ENCODE data around the gene NOS1AP. TPM values are rescaled to one million over a fixed set of nuclear protein-coding genes. Genes with fewer than 3 reads are reported as not detected.

The NOS1AP gene
- total RNA-seq, 1 donor from 2014 or later: 4.5 TPM

DNA sequence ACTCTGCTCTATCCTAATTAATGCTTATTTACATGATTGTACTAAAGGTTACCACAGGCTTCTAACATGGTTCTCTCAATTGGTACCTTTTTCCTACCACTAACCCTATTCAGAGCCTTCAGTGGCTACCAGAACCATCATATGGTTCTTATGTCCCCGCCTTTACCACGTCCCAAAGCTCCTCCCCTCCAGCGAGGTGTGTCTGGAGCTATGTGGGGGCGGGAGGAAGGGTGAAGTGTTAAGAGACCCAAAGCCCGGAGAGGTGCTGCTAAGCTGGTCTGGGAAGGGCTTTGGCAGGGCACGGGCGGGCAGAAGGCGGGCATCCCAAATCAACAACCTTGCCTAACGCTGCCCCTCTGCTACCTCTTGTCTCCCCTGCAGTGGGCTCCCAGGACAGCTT is 297.2 kb downstream of the NOS1AP start:
- DNase-seq (ENCODE audit: low spot score): no peak
- H3K27ac Mint-ChIP-seq (ENCODE audit: unreplicated experiment): no peak overlapping the region
- H3K4me3 Mint-ChIP-seq (ENCODE audit: unreplicated experiment): no peak overlapping the region
- H3K9me3 Mint-ChIP-seq (ENCODE audit: low read depth): no peaks in the 10 kb centered on the region
- no peaks in the 10 kb centered on the region for H3K27me3 Mint-ChIP-seq (ENCODE audit: low read depth)
- peaks cover 6% of the 10 kb centered on the region for H3K4me1 Mint-ChIP-seq (ENCODE audit: low read depth)
- TF ChIP-seq, protein P1, sequence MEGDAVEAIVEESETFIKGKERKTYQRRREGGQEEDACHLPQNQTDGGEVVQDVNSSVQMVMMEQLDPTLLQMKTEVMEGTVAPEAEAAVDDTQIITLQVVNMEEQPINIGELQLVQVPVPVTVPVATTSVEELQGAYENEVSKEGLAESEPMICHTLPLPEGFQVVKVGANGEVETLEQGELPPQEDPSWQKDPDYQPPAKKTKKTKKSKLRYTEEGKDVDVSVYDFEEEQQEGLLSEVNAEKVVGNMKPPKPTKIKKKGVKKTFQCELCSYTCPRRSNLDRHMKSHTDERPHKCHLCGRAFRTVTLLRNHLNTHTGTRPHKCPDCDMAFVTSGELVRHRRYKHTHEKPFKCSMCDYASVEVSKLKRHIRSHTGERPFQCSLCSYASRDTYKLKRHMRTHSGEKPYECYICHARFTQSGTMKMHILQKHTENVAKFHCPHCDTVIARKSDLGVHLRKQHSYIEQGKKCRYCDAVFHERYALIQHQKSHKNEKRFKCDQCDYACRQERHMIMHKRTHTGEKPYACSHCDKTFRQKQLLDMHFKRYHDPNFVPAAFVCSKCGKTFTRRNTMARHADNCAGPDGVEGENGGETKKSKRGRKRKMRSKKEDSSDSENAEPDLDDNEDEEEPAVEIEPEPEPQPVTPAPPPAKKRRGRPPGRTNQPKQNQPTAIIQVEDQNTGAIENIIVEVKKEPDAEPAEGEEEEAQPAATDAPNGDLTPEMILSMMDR (IDR thresholded peaks at IDR 0.05): no peak
- H3K36me3 Mint-ChIP-seq (ENCODE audit: low read depth): peaks cover 7% of the 10 kb centered on the region

DNA sequence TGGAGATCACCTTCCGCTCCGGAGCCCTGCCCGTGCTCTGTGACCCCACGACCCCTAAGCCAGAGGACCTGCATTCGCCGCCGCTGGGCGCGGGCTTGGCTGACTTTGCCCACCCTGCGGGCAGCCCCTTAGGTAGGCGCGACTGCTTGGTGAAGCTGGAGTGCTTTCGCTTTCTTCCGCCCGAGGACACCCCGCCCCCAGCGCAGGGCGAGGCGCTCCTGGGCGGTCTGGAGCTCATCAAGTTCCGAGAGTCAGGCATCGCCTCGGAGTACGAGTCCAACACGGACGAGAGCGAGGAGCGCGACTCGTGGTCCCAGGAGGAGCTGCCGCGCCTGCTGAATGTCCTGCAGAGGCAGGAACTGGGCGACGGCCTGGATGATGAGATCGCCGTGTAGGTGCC is 297.6 kb downstream of the NOS1AP start:
- TF ChIP-seq, protein P1 (IDR thresholded peaks at IDR 0.05): no peak
- H3K27ac Mint-ChIP-seq (ENCODE audit: unreplicated experiment): no peak overlapping the region
- H3K27me3 Mint-ChIP-seq (ENCODE audit: low read depth): no peaks in the 10 kb centered on the region
- DNase-seq (ENCODE audit: low spot score): no peak
- H3K4me3 Mint-ChIP-seq (ENCODE audit: unreplicated experiment): no peak overlapping the region
- peaks cover 7% of the 10 kb centered on the region for H3K36me3 Mint-ChIP-seq (ENCODE audit: low read depth)
- peaks cover 10% of the 10 kb centered on the region for H3K4me1 Mint-ChIP-seq (ENCODE audit: low read depth)
- H3K9me3 Mint-ChIP-seq (ENCODE audit: low read depth): no peaks in the 10 kb centered on the region

DNA sequence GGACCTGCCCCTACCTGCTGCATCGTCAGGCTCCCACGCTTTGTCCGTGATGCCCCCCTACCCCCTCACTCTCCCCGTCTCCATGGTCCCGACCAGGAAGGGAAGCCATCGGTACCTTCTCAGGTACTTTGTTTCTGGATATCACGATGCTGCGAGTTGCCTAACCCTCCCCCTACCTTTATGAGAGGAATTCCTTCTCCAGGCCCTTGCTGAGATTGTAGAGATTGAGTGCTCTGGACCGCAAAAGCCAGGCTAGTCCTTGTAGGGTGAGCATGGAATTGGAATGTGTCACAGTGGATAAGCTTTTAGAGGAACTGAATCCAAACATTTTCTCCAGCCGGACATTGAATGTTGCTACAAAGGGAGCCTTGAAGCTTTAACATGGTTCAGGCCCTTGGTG is 298.3 kb downstream of the NOS1AP start:
- H3K4me1 Mint-ChIP-seq (ENCODE audit: low read depth): peaks cover 14% of the 10 kb centered on the region
- peaks cover 7% of the 10 kb centered on the region for H3K36me3 Mint-ChIP-seq (ENCODE audit: low read depth)
- no peak for DNase-seq (ENCODE audit: low spot score)
- no peak overlapping the region for H3K27ac Mint-ChIP-seq (ENCODE audit: unreplicated experiment)
- H3K9me3 Mint-ChIP-seq (ENCODE audit: low read depth): no peaks in the 10 kb centered on the region
- H3K4me3 Mint-ChIP-seq (ENCODE audit: unreplicated experiment): no peak overlapping the region
- TF ChIP-seq, protein P1 (IDR thresholded peaks at IDR 0.05): no peak
- H3K27me3 Mint-ChIP-seq (ENCODE audit: low read depth): no peaks in the 10 kb centered on the region

DNA sequence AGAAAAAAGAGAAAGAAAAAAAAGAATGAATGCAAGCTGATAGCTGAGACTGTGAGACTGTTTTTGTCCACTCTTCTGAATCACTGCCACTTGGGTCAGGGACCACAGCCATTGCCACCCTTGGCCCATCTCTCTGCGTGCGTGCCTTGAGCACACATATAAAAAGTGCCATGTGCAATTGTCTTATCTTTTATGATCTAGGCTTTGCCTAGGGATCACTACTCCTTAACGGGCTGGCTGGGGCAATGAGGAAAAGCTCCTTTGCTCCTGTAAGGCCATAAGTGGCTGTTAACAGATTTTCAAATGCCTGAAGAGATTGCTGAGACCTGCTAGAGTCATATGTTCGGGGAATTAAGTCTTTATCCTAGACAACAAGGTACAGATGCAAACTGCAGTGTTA is 299.0 kb downstream of the NOS1AP start:
- H3K36me3 Mint-ChIP-seq (ENCODE audit: low read depth): peaks cover 4% of the 10 kb centered on the region

DNA sequence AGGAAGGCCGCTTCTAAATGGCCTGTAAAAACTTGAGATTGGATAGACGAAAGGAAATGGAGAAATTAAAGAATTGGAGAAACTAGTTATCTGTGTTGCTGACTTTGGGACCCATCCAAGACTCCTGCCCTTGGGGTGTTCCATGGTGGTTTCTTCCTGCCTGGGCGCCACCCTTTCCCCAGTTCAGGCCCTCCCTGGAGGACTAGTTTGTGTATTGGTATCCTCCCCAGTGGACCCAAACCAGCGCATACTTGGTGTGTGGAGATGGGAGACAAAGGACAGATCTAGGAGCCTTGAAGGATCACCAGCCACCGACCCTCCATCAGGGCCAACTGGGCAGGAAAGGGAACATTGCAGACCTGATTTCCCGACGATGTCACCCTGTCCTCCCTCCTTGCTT is 300.1 kb downstream of the NOS1AP start:
- TF ChIP-seq, protein P1 (IDR thresholded peaks at IDR 0.05): no peak
- peaks cover 4% of the 10 kb centered on the region for H3K36me3 Mint-ChIP-seq (ENCODE audit: low read depth)
- no peaks in the 10 kb centered on the region for H3K27me3 Mint-ChIP-seq (ENCODE audit: low read depth)
- no peak overlapping the region for H3K27ac Mint-ChIP-seq (ENCODE audit: unreplicated experiment)
- DNase-seq (ENCODE audit: low spot score): no peak
- peaks cover 19% of the 10 kb centered on the region for H3K4me1 Mint-ChIP-seq (ENCODE audit: low read depth)
- no peak overlapping the region for H3K4me3 Mint-ChIP-seq (ENCODE audit: unreplicated experiment)
- no peaks in the 10 kb centered on the region for H3K9me3 Mint-ChIP-seq (ENCODE audit: low read depth)

More for the DNA sequence above, 299.0 kb downstream of the NOS1AP start:
- no peak for DNase-seq (ENCODE audit: low spot score)
- Mint-ChIP-seq H3K27me3 (ENCODE audit: low read depth) (no peaks in the 10 kb centered on the region), H3K4me1 (ENCODE audit: low read depth) (peaks cover 15% of the 10 kb centered on the region), H3K9me3 (ENCODE audit: low read depth) (no peaks in the 10 kb centered on the region), H3K4me3 (ENCODE audit: unreplicated experiment) (no peak overlapping the region), H3K27ac (ENCODE audit: unreplicated experiment) (no peak overlapping the region)
- TF ChIP-seq, protein P1 (IDR thresholded peaks at IDR 0.05): no peak
